ENCODE results near the gene GLT1D1.

DNA sequence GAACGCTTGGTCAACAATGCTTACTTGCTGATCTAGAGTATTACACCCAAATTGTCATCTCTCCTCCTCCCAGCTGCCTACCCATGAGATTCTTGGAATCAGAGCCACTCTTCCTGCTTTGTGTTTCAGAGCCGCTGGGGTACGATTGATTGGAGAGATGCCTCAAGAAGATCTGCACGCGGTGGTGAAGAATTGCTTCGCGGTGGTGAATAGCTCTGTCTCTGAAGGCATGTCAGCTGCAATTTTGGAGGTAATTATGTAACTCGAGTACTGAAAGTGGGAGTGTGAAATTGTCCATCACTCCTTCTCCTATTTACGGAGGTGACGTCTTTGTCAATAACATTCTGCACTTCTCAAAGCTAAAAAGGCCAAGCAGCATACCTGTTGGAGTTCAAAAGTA, 93.9 kb downstream of the GLT1D1 start:
- TF ChIP-seq POLR2AphosphoS5 (IDR thresholded peaks at IDR 0.05) (no peak), POLR2A (IDR thresholded peaks at IDR 0.05) (no peak), CTCF (IDR thresholded peaks at IDR 0.05) (no peak), EP300 (IDR thresholded peaks at IDR 0.05; ENCODE audit: low read depth) (no peak)

Data from transverse colon (tissue), 4 donors.